ENCODE results near the gene ANKRD16.
"Not testable (repeated sequence)": the region's sequence is repeated elsewhere in the genome, so short reads cannot be mapped to it uniquely, and the experiment has no call there.

Gene ANKRD16

DNA sequence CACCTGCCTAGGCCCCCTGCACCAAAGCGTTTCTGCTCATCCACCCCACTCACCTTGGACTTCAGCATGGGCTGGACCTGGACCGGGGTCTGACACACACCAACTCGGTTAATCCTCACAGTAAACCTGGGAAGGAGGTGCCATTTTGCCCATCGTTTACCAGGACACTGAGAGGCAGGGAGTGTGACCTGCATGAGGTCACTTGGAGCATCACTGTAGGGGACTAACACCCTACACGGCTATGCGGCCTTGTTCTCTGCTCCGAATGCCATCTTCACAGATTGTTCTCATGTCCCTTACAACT lies 33.0 kb downstream of the ANKRD16 start:
- no peak overlapping the region for H3K4me3 ChIP-seq (ENCODE audit: low read depth, low read length)
- DNase-seq (ENCODE audit: low read depth), result no peak
- TF ChIP-seq, protein P1, sequence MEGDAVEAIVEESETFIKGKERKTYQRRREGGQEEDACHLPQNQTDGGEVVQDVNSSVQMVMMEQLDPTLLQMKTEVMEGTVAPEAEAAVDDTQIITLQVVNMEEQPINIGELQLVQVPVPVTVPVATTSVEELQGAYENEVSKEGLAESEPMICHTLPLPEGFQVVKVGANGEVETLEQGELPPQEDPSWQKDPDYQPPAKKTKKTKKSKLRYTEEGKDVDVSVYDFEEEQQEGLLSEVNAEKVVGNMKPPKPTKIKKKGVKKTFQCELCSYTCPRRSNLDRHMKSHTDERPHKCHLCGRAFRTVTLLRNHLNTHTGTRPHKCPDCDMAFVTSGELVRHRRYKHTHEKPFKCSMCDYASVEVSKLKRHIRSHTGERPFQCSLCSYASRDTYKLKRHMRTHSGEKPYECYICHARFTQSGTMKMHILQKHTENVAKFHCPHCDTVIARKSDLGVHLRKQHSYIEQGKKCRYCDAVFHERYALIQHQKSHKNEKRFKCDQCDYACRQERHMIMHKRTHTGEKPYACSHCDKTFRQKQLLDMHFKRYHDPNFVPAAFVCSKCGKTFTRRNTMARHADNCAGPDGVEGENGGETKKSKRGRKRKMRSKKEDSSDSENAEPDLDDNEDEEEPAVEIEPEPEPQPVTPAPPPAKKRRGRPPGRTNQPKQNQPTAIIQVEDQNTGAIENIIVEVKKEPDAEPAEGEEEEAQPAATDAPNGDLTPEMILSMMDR (IDR thresholded peaks at IDR 0.05; ENCODE audit: low read depth, low read length, missing control alignments), result no peak

DNA sequence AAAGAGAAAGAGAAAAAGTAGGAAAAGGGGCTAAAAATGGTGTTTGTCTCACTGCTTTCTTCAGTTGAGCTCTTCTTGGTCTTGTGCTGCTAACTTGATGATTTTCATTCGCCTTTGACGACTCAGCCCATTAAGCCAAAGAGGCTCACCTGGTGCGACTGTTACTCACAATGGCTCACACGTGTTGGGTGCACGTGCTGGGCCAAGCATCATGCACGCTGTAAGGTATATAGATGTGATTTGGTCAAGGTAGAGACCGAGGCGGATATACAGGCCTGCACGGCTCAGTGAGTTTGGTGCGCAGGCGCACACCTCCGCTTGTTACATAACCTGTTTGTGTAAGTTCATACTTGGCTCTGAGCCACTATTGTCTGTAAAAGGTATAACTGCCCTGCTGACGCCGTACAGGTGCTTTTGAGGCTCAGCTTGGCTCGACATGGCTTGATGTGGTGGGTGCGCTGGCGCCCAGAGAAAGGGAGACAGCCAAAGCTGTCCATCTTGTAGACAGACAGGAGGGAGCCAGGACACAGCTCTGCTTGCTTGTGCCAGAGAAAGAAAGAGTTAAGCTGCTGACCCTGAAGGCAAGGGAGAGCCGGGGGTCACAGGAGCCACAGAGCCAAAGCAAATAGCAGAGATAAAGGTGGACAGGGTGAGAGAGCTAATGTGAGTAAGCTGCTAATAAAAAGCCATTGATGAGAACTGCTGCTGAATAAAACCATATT lies 33.6 kb downstream of the ANKRD16 start:
- H3K4me3 ChIP-seq (ENCODE audit: low read depth, low read length), result no peak overlapping the region
- TF ChIP-seq, protein P1 (IDR thresholded peaks at IDR 0.05; ENCODE audit: low read depth, low read length, missing control alignments), result no peak
- no peak for DNase-seq (ENCODE audit: low read depth)

DNA sequence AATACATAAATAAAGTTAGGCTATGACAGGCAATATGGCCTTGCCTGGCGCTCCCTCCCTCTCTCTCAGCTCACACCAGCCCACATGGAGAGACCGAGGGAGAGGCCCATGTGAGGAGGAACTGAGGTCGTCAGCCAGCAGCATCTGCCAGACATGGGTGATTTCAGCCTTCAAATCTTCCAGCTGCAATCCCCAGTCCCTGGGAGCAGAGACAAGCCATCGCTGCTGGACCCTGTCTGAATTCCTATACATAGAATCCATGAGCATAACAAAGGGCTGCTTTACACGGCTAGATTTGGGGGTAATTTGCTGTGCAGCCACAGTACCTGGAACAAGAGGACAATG lies 35.6 kb downstream of the ANKRD16 start:
- TF ChIP-seq, protein P1 (IDR thresholded peaks at IDR 0.05; ENCODE audit: low read depth, low read length, missing control alignments), result no peak
- no peak overlapping the region for H3K4me3 ChIP-seq (ENCODE audit: low read depth, low read length)
- no peak for DNase-seq (ENCODE audit: low read depth)

DNA sequence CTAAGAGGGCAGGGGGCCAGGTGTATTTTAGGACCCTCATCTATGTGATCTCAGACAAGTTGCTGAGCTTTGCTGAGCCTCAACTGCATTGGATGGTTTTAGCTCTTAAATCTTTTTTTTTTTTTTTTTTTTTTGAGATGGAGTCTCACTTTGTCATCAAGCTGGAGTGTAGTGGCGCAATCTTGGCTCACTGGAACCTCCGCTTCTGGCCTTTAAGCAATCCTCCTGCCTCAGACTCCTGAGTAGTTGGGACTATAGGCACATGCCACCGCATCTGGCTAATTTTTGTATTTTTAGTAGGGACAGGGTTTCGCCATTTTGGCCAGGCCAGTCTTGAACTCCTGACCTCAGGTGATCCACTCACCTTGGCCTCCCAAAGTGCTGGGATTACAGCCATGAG lies 43.0 kb downstream of the ANKRD16 start:
- H3K4me3 ChIP-seq (ENCODE audit: low read depth, low read length); DNase-seq (ENCODE audit: low read depth): not testable (repeated sequence)

DNA sequence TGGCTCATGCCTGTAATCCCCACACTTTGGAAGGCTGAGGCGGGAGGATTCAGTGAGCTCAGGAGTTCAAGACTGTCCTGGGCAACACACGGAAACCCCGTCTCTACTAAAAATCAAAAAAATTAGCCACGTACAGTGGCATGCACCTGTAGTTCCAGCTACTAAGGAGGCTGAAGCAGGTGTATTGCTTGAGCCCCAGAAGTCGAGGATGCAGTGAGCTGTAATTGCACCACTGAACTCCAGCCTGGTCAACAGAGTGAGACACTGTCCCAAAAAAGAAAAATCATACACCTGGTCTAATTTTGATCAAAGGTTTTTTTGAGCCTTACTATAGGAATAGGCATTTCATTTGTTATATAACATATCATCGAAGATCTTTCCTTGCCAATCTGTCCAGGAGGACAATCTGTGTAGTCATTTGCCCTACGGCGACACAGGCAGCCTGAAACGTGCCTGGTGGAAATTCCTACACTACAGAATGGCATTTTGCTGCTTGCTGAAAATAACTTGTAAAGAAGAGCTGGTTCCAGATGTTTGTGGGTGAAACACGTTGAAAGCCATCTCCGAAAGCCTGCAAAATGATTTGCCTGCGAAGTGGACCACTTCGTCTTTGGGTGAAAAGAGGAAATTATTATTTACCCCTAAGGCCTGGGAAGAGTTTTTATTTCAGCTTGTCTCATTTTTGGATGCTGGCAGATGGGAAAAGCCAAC lies 45.2 kb downstream of the ANKRD16 start:
- no peak overlapping the region; the same call in 1 of the 2 replicates for H3K4me3 ChIP-seq (ENCODE audit: low read depth, low read length)
- no peak for DNase-seq (ENCODE audit: low read depth)
- TF ChIP-seq, protein P1 (IDR thresholded peaks at IDR 0.05; ENCODE audit: low read depth, low read length, missing control alignments), result no peak

DNA sequence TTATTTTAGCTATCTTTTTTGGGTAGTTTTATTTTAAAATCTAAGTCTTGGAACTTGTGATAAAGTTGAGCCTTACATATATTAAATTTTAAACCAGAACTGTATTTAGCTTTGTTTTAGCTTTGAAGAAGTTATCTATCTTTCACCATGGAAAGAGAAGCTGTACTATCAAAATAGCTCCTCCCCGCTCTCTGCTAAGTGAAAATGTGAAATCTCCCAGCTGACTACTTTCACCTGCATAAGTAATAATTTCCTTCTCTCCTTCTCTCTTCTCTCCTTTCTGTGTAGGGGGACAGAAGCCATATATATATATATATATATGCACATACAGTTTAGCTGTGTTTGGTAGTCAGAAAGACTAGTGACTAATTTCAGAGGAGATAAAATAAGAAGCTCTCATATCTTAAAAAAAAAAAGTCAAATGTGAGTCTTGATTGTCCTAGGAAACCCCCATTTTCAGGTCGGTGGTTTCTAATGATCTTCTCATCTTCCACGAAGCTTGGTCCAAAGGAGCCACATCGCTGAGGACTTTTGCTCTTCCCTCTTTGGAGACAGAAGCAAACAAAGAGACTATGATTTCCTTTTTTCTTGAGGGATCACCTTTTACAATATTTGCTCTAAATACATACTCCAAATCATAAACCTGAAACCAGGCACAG lies 45.9 kb downstream of the ANKRD16 start:
- no peak overlapping the region; the same call in 1 of the 2 replicates for H3K4me3 ChIP-seq (ENCODE audit: low read depth, low read length)
- TF ChIP-seq, protein P1 (IDR thresholded peaks at IDR 0.05; ENCODE audit: low read depth, low read length, missing control alignments), result no peak
- DNase-seq (ENCODE audit: low read depth), result no peak

DNA sequence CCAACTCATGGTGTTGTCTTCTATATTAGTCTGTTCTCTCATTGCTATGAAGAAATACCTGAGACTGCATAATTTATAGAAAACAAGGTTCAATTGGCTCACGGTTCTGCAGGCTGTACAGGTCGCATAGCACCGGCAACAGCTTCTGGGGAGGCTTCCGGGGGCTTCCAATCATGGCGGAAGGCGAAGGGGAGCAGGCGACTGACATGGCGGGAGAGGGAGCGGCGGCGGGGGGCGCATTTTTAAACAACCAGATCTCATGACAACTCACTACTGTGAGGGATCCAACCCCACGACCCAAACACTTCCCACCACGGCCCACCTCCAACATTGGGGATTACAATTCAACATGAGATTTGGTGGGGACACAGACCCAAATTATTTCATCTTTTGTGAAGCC lies 47.7 kb downstream of the ANKRD16 start:
- DNase-seq (ENCODE audit: low read depth), result no peak
- H3K4me3 ChIP-seq (ENCODE audit: low read depth, low read length), result no peak overlapping the region
- TF ChIP-seq, protein P1 (IDR thresholded peaks at IDR 0.05; ENCODE audit: low read depth, low read length, missing control alignments), result no peak
